Neural cell (in vitro differentiated cells): Measurements from ENCODE around the gene GTPBP3.

Source experiments
- EP300 ChIP-seq: fragments of 450-650 bp; conservative IDR thresholded peaks from 2 replicates; pipeline ENCODE4 v1.6.1; 2014; ENCODE audit warnings: antibody characterized with exemption, mild to moderate bottlenecking, moderate library complexity; ENCODE audit not compliant: poor library complexity, severe bottlenecking
- EZH2 ChIP-seq: fragments of 200-600, 300-800 bp; shearing (Covaris generic), sonication (generic); IDR thresholded peaks from 2 replicates; pipeline ENCODE4 v1.6.1; 2014; ENCODE audit warnings: antibody characterized with exemption, low read length, borderline replicate concordance, mild to moderate bottlenecking; ENCODE audit not compliant: insufficient read depth, poor library complexity, severe bottlenecking
- MXI1 ChIP-seq: fragments of 450-650 bp; conservative IDR thresholded peaks from 2 replicates; pipeline ENCODE4 v1.6.1; 2014; ENCODE audit warnings: antibody characterized with exemption, mild to moderate bottlenecking; ENCODE audit not compliant: poor library complexity, severe bottlenecking
- POLR2AphosphoS5 ChIP-seq: IDR thresholded peaks from 2 replicates; pipeline ENCODE4 v1.6.1; 2012
- RAD21 ChIP-seq: fragments of 450-650 bp; conservative IDR thresholded peaks from 2 replicates; pipeline ENCODE4 v1.6.1; 2014; ENCODE audit warnings: antibody characterized with exemption, mild to moderate bottlenecking, moderate library complexity
- SMC3 ChIP-seq: fragments of 450-650 bp; conservative IDR thresholded peaks from 2 replicates; pipeline ENCODE4 v1.6.1; 2014; ENCODE audit warnings: antibody characterized with exemption, mild to moderate bottlenecking, moderate library complexity; ENCODE audit not compliant: poor library complexity
- TAF1 ChIP-seq: IDR thresholded peaks from 2 replicates; pipeline ENCODE4 v1.6.1; 2012; ENCODE audit warnings: low read depth
- TF ChIP-seq, protein P1 (sequence below): fragments of 450-650 bp; IDR thresholded peaks from 2 replicates; pipeline ENCODE4 v1.5.1; 2014; ENCODE audit warnings: antibody characterized with exemption, mild to moderate bottlenecking, moderate library complexity; ENCODE audit not compliant: poor library complexity, severe bottlenecking
- TF ChIP-seq, protein P2 (sequence below): IDR thresholded peaks from 2 replicates; pipeline ENCODE4 v1.6.1; 2012; ENCODE audit warnings: borderline replicate concordance

DNA sequence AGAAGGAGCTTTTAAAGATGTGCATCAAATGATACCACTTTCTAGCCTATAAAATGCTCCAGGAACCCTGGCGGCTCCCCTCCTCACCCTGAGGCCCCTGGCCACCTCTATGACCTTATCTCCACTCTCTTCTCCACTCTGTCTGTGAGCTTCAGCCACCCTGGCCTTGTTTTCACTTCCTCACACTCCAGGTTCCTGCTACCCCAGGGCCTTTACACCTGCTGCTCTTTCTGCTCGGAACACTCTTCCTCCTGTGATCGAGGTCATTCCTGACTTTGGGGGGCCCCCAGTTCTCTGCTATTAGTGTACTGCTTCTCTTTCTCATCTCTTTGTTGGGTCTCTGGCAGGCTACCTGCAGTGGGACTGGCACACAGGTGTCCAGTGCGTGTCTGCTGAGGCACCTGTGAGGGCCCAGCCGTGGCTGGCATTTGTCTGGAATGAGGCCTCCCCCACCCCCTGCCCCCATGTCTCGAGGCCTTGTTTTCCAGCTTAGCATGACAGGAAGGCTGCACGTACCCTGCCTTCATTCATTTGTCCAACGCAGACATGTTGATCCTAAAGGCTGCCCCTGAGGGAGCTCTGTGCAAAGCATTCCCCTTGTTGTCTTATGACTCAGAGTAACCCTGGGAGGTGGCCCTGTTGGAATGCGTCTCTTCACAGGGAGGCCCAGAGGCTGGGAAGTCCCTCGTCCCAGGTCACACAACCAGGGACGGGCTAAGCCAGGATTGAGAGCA lies 25.7 kb upstream of the GTPBP3 start:
- no peak for TF ChIP-seq MXI1
- TF ChIP-seq, protein P1, sequence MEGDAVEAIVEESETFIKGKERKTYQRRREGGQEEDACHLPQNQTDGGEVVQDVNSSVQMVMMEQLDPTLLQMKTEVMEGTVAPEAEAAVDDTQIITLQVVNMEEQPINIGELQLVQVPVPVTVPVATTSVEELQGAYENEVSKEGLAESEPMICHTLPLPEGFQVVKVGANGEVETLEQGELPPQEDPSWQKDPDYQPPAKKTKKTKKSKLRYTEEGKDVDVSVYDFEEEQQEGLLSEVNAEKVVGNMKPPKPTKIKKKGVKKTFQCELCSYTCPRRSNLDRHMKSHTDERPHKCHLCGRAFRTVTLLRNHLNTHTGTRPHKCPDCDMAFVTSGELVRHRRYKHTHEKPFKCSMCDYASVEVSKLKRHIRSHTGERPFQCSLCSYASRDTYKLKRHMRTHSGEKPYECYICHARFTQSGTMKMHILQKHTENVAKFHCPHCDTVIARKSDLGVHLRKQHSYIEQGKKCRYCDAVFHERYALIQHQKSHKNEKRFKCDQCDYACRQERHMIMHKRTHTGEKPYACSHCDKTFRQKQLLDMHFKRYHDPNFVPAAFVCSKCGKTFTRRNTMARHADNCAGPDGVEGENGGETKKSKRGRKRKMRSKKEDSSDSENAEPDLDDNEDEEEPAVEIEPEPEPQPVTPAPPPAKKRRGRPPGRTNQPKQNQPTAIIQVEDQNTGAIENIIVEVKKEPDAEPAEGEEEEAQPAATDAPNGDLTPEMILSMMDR = no peak
- no peak for TF ChIP-seq EP300
- TF ChIP-seq, protein P2, sequence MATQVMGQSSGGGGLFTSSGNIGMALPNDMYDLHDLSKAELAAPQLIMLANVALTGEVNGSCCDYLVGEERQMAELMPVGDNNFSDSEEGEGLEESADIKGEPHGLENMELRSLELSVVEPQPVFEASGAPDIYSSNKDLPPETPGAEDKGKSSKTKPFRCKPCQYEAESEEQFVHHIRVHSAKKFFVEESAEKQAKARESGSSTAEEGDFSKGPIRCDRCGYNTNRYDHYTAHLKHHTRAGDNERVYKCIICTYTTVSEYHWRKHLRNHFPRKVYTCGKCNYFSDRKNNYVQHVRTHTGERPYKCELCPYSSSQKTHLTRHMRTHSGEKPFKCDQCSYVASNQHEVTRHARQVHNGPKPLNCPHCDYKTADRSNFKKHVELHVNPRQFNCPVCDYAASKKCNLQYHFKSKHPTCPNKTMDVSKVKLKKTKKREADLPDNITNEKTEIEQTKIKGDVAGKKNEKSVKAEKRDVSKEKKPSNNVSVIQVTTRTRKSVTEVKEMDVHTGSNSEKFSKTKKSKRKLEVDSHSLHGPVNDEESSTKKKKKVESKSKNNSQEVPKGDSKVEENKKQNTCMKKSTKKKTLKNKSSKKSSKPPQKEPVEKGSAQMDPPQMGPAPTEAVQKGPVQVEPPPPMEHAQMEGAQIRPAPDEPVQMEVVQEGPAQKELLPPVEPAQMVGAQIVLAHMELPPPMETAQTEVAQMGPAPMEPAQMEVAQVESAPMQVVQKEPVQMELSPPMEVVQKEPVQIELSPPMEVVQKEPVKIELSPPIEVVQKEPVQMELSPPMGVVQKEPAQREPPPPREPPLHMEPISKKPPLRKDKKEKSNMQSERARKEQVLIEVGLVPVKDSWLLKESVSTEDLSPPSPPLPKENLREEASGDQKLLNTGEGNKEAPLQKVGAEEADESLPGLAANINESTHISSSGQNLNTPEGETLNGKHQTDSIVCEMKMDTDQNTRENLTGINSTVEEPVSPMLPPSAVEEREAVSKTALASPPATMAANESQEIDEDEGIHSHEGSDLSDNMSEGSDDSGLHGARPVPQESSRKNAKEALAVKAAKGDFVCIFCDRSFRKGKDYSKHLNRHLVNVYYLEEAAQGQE = no peak
- no peak for TF ChIP-seq EZH2
- no peak for TF ChIP-seq POLR2AphosphoS5
- no peak for TF ChIP-seq RAD21
- TF ChIP-seq SMC3 = no peak
- no peak for TF ChIP-seq TAF1
